Smooth muscle cell (in vitro differentiated cells): ENCODE measurements around the gene MGMT. TPM values are rescaled to one million over a fixed set of nuclear protein-coding genes. Genes with fewer than 3 reads are reported as not detected.

Experiments
- DNase-seq: peaks from one replicate; lab custom pipeline; 2025; ENCODE audit not compliant: unreplicated experiment; lab: John Stamatoyannopoulos, UW
- H2AFZ ChIP-seq: fragments of 200-600 bp; sonication (generic); 2 replicates; pipeline ENCODE4 v1.6.0; 2016; ENCODE audit warnings: antibody characterized with exemption, low read depth, mild to moderate bottlenecking
- H3F3A ChIP-seq: fragments of 200-600 bp; sonication (generic); 2 replicates; pipeline ENCODE4 v1.6.0; 2017; ENCODE audit warnings: antibody characterized with exemption, low read depth
- H3K27ac ChIP-seq: fragments of 200-600 bp; sonication (generic); 2 replicates; pipeline ENCODE4 v1.5.1; 2016; ENCODE audit warnings: low read depth, mild to moderate bottlenecking
- H3K27me3 ChIP-seq: fragments of 200-600 bp; sonication (generic); 2 replicates; pipeline ENCODE4 v1.6.1; 2016; ENCODE audit warnings: low read depth, mild to moderate bottlenecking
- H3K36me3 ChIP-seq: fragments of 200-600 bp; sonication (generic); 2 replicates; pipeline ENCODE4 v1.5.1; 2016; ENCODE audit warnings: low read depth
- H3K4me1 ChIP-seq: fragments of 200-600 bp; sonication (generic); 2 replicates; pipeline ENCODE4 v1.5.1; 2016; ENCODE audit warnings: low read depth
- H3K4me2 ChIP-seq: fragments of 200-600 bp; sonication (generic); 2 replicates; pipeline ENCODE4 v1.6.0; 2016; ENCODE audit warnings: mild to moderate bottlenecking
- H3K4me3 ChIP-seq: fragments of 200-600 bp; sonication (generic); 2 replicates; pipeline ENCODE4 v1.5.1; 2016; ENCODE audit warnings: mild to moderate bottlenecking
- H3K79me2 ChIP-seq: fragments of 200-600 bp; sonication (generic); 2 replicates; pipeline ENCODE4 v1.6.0; 2016; ENCODE audit warnings: low read depth, mild to moderate bottlenecking
- H3K9ac ChIP-seq: fragments of 200-600 bp; sonication (generic); 2 replicates; pipeline ENCODE4 v1.6.0; 2016; ENCODE audit warnings: low read depth
- H3K9me3 ChIP-seq: fragments of 200-600 bp; sonication (generic); replicated peaks from 2 replicates; pipeline ENCODE4 v1.5.1; 2016; ENCODE audit warnings: low read depth
- H4K20me1 ChIP-seq: fragments of 200-600 bp; sonication (generic); 2 replicates; pipeline ENCODE4 v1.6.0; 2016; ENCODE audit warnings: low read depth
- WGBS: methylation state at CpG from one replicate; pipeline ENCODE4 v1.1.7; 2016; ENCODE audit warnings: low lambda C conversion rate; 5-methylcytosine and 5-hydroxymethylcytosine counted together
- polyA plus RNA-seq: library from polyadenylated mRNA; unstranded; fragments of >200 nt; fragmentation: Nextera tagmentation; extraction: Ambion mirVana; gene quantifications from 2 replicates; pipeline ENCODE4 v1.2.1, GENCODE V29; 2016
- total RNA-seq: library from RNA; depleted of rRNA; stranded (reverse); fragments of >200 nt; gene quantifications from 2 replicates; pipeline ENCODE4 v1.2.3, GENCODE V29; 2014
- TF ChIP-seq, protein P1 (sequence below): fragments of 200-600 bp; sonication (generic); IDR thresholded peaks from 2 replicates; pipeline ENCODE4 v1.5.1; 2017; ENCODE audit warnings: borderline replicate concordance, mild to moderate bottlenecking, antibody characterized with exemption; ENCODE audit not compliant: insufficient read depth, poor library complexity, severe bottlenecking

MGMT gene
- total and polyA plus RNA-seq, 2 experiments from 2014 or later: 21.0 to 33.0 TPM

DNA sequence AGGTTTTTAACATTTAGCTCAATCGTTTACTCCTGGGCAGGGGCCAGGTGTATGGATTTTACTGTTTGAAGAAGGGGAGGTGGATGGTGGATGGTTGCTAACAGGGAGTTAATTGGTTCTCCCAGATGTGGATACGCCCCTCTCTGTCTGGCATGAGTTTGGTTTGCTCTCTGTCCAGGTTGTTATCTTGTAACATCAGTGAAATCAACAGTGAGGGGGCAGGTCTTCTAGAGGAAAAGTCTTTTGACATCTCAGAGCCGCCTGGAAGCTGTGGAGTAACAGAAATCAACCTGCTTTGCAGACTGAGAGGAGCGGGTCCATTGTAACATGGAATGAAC lies 243.4 kb downstream of the MGMT start:
- Histone ChIP-seq H3K9me3 (no peaks in the 10 kb centered on the region), H3K79me2 (no peaks in the 10 kb centered on the region), H3K4me3 (no peak overlapping the region), H3F3A (no peaks in the 10 kb centered on the region), H2AFZ (no peak overlapping the region), H3K4me2 (no peak overlapping the region), H3K9ac (no peak overlapping the region), H3K27ac (no peak overlapping the region), H4K20me1 (peaks cover under 1% of the 10 kb centered on the region), H3K36me3 (no peaks in the 10 kb centered on the region), H3K4me1 (peaks cover 10% of the 10 kb centered on the region), H3K27me3 (no peaks in the 10 kb centered on the region)
- DNase-seq: no peak
- 88% methylated on average over 4 of the region's 4 CpGs for WGBS
- TF ChIP-seq, protein P1, sequence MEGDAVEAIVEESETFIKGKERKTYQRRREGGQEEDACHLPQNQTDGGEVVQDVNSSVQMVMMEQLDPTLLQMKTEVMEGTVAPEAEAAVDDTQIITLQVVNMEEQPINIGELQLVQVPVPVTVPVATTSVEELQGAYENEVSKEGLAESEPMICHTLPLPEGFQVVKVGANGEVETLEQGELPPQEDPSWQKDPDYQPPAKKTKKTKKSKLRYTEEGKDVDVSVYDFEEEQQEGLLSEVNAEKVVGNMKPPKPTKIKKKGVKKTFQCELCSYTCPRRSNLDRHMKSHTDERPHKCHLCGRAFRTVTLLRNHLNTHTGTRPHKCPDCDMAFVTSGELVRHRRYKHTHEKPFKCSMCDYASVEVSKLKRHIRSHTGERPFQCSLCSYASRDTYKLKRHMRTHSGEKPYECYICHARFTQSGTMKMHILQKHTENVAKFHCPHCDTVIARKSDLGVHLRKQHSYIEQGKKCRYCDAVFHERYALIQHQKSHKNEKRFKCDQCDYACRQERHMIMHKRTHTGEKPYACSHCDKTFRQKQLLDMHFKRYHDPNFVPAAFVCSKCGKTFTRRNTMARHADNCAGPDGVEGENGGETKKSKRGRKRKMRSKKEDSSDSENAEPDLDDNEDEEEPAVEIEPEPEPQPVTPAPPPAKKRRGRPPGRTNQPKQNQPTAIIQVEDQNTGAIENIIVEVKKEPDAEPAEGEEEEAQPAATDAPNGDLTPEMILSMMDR: no peak

DNA sequence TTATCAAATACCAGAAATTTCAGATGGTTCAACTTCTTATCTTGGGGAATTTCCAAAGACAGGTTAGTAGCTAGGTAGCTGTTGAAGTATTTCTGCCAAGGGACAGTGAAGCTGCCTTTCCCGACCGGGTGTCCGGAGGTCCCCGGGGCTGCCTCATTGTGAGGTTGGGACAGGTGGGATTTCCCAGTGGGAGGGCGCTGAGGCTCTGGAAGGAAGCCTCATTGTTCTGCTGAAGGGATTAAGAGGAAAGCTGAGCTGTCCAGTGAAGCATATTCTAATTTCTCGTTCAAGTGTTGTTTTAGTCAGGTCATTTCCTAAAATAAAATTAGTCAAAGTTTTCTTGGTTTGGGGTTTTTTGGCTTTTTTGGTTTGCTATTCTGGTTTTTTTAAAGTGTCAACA lies 244.2 kb downstream of the MGMT start:
- Histone ChIP-seq H3K4me3 (no peak overlapping the region), H3K27me3 (no peaks in the 10 kb centered on the region), H3F3A (no peaks in the 10 kb centered on the region), H2AFZ (no peak overlapping the region), H3K36me3 (no peaks in the 10 kb centered on the region), H3K9ac (no peak overlapping the region), H3K79me2 (no peaks in the 10 kb centered on the region), H3K4me2 (no peak overlapping the region), H3K4me1 (peaks cover 10% of the 10 kb centered on the region), H3K9me3 (no peaks in the 10 kb centered on the region), H4K20me1 (no peaks in the 10 kb centered on the region), H3K27ac (no peak overlapping the region)
- TF ChIP-seq, protein P1: no peak
- no peak for DNase-seq
- WGBS: 82% methylated on average over 6 of the region's 6 CpGs

DNA sequence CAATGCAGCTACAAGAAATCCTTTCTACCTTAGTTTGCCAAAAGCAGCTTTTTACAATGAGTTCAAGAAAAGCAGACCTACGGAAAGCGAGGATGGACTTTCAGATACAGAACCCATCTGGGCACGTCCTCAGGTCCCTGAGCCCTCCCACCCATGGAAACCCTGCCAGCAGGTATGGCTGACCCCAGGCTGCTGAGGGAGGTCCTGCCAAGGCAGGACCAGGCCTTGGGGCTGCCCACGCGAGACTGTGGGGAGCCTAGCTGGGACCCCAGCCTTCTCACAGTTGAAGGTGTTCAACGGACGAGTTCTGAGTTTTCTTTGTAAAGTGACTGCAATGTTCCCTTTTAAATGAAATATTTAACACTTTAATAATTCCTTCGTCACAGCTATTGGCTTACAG lies 245.0 kb downstream of the MGMT start:
- Histone ChIP-seq H3K4me2 (no peak overlapping the region), H3K9ac (no peak overlapping the region), H3K27me3 (no peaks in the 10 kb centered on the region), H3K36me3 (no peaks in the 10 kb centered on the region), H3K79me2 (no peaks in the 10 kb centered on the region), H4K20me1 (no peaks in the 10 kb centered on the region), H3K4me1 (peaks cover 10% of the 10 kb centered on the region), H2AFZ (no peak overlapping the region), H3K27ac (no peak overlapping the region), H3K9me3 (no peaks in the 10 kb centered on the region), H3K4me3 (no peak overlapping the region), H3F3A (no peaks in the 10 kb centered on the region)
- TF ChIP-seq, protein P1: no peak
- DNase-seq: no peak
- WGBS: 95% methylated on average over 8 of the region's 8 CpGs

DNA sequence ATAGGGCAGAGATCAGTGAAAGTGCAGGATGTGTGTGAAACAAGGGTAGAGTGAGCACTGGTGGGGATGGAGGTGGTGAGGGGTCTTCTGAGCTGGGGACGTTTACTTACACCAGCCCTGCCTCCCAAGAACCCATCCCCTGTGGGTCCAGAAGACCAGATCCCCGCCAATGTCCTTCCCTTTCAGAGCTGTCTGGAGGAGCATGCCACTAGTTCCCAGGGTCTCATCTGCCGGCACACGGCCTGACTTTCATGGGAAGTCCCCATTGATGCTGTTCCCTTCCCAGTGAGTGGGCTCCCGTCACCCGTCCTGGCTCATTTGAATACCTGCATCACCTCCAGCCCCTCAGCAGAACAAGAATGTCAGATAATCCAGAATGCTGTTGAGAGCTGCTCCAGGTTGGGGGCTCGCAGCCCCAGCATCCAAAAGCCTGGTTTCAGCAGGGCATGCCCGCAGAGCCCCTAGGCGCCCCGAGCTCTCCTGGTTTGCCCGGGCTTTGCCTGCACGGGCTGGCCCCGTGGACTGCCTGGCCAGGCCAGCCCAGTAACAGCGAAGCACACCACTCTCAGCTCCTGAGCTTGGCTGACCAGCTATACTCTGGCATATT lies 246.7 kb downstream of the MGMT start:
- no peaks in the 10 kb centered on the region for H3F3A ChIP-seq
- no peak overlapping the region for H3K27ac ChIP-seq
- no peak overlapping the region for H3K4me3 ChIP-seq
- TF ChIP-seq, protein P1: no peak
- H3K27me3 ChIP-seq: no peaks in the 10 kb centered on the region
- no peaks in the 10 kb centered on the region for H3K9me3 ChIP-seq
- no peak for DNase-seq
- no peaks in the 10 kb centered on the region for H3K36me3 ChIP-seq
- no peaks in the 10 kb centered on the region for H4K20me1 ChIP-seq
- no peak overlapping the region for H3K9ac ChIP-seq
- H3K4me1 ChIP-seq: peaks cover 10% of the 10 kb centered on the region
- H2AFZ ChIP-seq: no peak overlapping the region
- no peaks in the 10 kb centered on the region for H3K79me2 ChIP-seq
- no peak overlapping the region for H3K4me2 ChIP-seq
- WGBS: 94% methylated on average over 14 of the region's 14 CpGs
